ENCODE results near the gene CC2D2A.

The CC2D2A gene

GRCh38 chr4:15466596-15466995 lies 3.1 kb upstream of the CC2D2A start:
- no peak for DNase-seq (ENCODE audit: low read depth in 2 of 2)

GRCh38 chr4:15470128-15470475 lies 420 bp downstream of the CC2D2A start:
- no peak for DNase-seq (ENCODE audit: low read depth in 2 of 2)

GRCh38 chr4:15476396-15476795 lies 6.7 kb downstream of the CC2D2A start:
- no peak for DNase-seq (ENCODE audit: low read depth in 2 of 2)

GRCh38 chr4:15478724-15479088 lies 9.0 kb downstream of the CC2D2A start:
- DNase-seq (ENCODE audit: low read depth in 2 of 2), result no peak

- DNase-seq (ENCODE audit: low read depth in 2 of 2), result no peak
These were observed 9.6 kb downstream of the CC2D2A start for GRCh38 chr4:15479089-15479912.

- DNase-seq (ENCODE audit: low read depth in 2 of 2), result no peak
These were observed 10.2 kb downstream of the CC2D2A start for GRCh38 chr4:15479913-15480185.

- DNase-seq (ENCODE audit: low read depth in 2 of 2), result no peak
These were observed 12.5 kb downstream of the CC2D2A start for GRCh38 chr4:15481961-15482745.

- no peak for DNase-seq (ENCODE audit: low read depth in 2 of 2)
These were observed 13.2 kb downstream of the CC2D2A start for GRCh38 chr4:15482842-15483241.

GRCh38 chr4:15488136-15488535 lies 18.5 kb downstream of the CC2D2A start:
- no peak for DNase-seq (ENCODE audit: low read depth in 2 of 2)

GRCh38 chr4:15488658-15489470 lies 19.2 kb downstream of the CC2D2A start:
- DNase-seq (ENCODE audit: low read depth in 2 of 2), result no peak

- no peak for DNase-seq (ENCODE audit: low read depth in 2 of 2)
These were observed 19.9 kb downstream of the CC2D2A start for GRCh38 chr4:15489551-15489950.

GRCh38 chr4:15493411-15493810 lies 23.7 kb downstream of the CC2D2A start:
- DNase-seq (ENCODE audit: low read depth in 2 of 2), result no peak

GRCh38 chr4:15495621-15496020 lies 25.9 kb downstream of the CC2D2A start:
- DNase-seq (ENCODE audit: low read depth in 2 of 2), result no peak

GRCh38 chr4:15498356-15498755 lies 28.7 kb downstream of the CC2D2A start:
- DNase-seq (ENCODE audit: low read depth in 2 of 2), result no peak

GRCh38 chr4:15500701-15501100 lies 31.0 kb downstream of the CC2D2A start:
- no peak for DNase-seq (ENCODE audit: low read depth in 2 of 2)

GRCh38 chr4:15501941-15502340 lies 32.3 kb downstream of the CC2D2A start:
- DNase-seq (ENCODE audit: low read depth in 2 of 2), result no peak

- no peak for DNase-seq (ENCODE audit: low read depth in 2 of 2)
These were observed 32.7 kb downstream of the CC2D2A start for GRCh38 chr4:15502384-15502783.

- DNase-seq (ENCODE audit: low read depth in 2 of 2), result no peak
These were observed 34.4 kb downstream of the CC2D2A start for GRCh38 chr4:15504041-15504440.

GRCh38 chr4:15506464-15506863 lies 36.8 kb downstream of the CC2D2A start:
- no peak for DNase-seq (ENCODE audit: low read depth in 2 of 2)

GRCh38 chr4:15507679-15508078 lies 38.0 kb downstream of the CC2D2A start:
- DNase-seq (ENCODE audit: low read depth in 2 of 2), result no peak

GRCh38 chr4:15510961-15511360 lies 41.3 kb downstream of the CC2D2A start:
- DNase-seq (ENCODE audit: low read depth in 2 of 2), result no peak

- DNase-seq (ENCODE audit: low read depth in 2 of 2), result no peak
These were observed 43.9 kb downstream of the CC2D2A start for GRCh38 chr4:15513545-15513944.

- no peak for DNase-seq (ENCODE audit: low read depth in 2 of 2)
These were observed 45.4 kb downstream of the CC2D2A start for GRCh38 chr4:15515106-15515505.

Data from activated CD4-positive, alpha-beta T cell treated with anti-CD3 and anti-CD28 coated beads for 24 hours (primary cell).